ENCODE results near the gene GFER.
A peak's percentile ranks its signal among the peaks of the same experiment; 100 is the strongest.
"Not testable (repeated sequence)": the region's sequence is repeated elsewhere in the genome, so short reads cannot be mapped to it uniquely, and the experiment has no call there.

GFER gene

DNA sequence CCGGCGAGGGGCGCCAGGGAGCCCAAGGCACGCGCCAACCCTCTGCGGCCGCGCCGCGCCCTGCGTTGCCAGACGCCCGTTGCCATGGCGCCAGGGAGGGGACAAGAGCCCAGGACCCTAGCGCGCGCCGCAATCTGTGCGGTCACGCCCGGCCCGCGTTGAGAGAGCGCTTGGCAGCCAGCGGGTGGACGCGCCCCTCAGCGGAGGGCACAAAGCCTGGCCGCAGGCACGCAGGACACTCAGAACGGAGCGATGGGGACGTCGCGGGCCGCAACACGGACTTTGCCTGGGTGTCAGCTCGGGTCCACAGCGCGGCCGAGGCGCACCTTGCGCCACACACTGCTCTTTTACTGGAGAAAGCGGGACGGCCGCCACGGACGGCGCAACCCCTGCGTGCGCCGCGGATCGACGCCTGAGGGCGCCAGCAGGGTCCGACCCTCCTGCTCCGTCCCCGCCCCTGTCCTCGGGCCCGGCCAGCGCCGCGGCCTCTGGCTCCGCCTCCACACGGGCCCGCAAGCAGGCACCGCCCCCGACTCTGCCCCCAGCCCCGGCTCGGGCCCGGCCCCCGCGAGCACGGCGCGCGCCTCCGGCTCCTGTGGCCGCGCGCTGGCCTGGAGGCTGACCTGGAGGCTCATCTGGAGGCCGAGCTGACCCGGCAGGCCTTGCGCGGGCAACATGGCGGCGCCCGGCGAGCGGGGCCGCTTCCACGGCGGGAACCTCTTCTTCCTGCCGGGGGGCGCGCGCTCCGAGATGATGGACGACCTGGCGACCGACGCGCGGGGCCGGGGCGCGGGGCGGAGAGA is at the start of gene GFER:
GFER (plus strand) TSS at position 650 of the 803 bp plus-strand sequence; CDS start at position 676, 26 bp downstream.
- DNase-seq (ENCODE audit: low read depth in 2 of 2), result no peak

DNA sequence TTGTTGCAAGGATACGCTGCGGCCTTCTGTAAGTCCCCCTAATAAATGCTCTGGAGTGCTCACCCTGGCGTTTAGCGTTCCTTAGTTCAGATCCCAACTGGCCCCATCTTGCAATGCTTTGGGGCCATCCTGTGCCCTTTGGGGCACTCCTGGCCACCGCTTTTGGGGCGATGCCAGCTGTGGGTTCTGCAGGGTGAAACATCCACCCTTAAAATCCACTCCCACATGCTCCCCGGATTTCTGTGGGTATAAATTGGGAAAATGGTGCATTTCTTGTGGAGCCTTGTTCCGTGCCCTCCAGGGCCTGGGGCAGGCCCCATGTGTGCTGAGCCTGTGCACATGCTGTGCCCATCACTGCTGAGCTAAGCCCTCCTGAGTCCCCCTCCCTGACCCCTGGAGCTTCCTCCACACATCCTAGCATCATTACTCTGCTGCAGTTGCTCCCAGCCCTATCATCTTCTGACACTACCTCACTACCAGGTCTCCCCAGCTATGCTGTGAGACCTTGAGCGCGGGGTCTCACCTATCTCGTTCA is 47.0 kb upstream of the GFER start:
- DNase-seq (ENCODE audit: low read depth in 2 of 2), result no peak

DNA sequence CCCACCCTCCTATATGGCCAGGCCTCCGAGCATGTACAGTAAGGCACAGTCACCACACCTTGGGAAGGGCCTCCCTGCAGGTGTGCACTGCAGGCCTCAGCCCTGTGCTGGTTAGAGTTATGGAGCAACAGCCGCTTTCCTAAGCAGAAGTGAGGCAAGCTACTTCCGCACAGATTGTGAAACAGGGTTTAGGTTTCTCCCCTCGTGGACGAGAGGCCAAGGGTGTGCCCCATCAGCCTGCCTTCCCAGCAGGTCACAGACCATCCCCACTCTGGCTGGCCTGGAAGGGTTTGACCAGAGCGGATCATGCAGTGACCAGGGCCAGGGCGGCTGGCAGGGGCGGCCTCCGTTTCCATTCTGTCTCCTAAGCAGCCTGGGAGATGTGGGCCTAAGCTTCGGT is 45.7 kb upstream of the GFER start:
- no peak for DNase-seq (ENCODE audit: low read depth in 2 of 2)

DNA sequence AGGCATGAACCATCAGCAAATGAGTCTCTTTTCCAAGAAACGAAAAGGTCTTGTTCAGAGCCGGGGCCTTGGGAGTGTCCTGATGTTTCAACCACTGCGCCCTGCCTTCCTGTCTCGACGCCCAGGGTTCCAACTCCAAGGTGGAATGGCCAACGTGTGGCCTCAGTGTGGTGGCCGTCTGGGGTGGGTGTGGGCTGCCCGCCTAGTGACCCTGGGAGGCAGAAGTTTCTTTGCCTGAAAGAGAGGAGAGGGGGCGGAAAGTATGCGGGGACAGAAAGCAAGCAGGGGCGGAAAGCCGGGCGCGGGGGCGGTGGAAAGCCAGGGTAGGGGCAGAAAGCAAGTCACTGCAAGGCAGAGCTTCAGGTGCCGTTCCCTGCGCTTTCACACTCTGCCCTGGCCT is 45.1 kb upstream of the GFER start:
- DNase-seq (ENCODE audit: low read depth in 2 of 2), result no peak

DNA sequence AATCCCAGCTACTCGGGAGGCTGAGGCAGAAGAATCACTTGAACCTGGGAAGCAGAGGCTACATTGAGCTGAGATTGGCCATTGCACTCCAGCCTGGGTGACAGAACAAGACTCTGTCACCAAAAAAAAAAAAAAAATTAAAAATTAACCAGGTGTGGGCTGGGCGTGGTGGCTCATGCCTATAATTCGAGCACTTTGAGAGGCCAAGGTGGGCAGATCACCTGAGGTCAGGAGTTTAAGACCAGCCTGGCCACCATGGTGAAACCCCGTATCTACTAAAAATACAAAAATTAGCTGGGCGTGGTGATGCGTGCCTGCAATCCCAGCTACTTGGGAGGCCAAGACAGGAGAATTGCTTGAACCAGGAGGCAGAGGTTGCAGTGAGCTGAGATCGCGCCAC is 44.2 kb upstream of the GFER start:
- DNase-seq (ENCODE audit: low read depth in 2 of 2), result not testable (repeated sequence)

DNA sequence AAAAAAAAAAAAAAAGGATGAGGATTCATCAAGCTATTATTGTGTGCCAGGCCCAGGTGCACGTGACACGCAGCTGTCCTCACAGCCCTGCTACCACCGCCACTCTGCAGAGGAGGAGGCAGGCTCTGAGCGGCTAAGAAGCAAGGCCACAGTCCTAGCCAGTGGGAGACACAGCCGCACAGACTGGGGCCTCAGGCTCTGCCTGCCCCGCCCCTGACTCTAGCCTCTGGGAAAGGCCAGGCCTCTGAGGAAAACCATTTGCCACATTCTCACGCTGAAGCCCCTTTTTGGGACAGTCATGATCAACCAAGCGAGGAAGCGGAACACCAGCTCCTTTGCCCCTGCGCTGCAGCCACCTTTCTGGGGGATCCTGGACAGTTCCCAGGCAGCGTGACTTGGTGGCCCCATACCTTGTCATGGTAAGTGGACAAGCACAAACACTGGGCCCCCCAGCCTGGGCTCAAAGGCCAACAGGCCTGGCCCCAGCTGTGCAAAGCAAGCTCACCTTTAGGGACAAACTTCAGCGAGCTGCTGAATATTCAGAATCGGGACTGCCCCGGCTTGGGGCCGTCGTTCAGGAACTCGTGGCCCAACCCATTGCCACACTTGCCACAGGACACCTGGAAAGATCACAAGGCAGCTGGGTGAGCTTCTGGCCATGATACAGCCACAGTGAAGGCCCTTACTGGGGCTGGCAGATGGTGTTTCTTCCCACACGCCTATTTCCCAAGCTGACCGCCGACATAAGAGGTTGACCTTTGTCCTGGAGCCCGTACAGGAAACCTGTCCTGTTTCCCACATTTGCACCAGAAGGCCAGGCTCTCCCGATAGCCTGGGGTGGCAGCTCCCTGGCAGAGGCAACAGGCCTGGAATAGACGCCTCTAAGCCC is 43.5 kb upstream of the GFER start:
- no peak for DNase-seq (ENCODE audit: low read depth in 2 of 2)

DNA sequence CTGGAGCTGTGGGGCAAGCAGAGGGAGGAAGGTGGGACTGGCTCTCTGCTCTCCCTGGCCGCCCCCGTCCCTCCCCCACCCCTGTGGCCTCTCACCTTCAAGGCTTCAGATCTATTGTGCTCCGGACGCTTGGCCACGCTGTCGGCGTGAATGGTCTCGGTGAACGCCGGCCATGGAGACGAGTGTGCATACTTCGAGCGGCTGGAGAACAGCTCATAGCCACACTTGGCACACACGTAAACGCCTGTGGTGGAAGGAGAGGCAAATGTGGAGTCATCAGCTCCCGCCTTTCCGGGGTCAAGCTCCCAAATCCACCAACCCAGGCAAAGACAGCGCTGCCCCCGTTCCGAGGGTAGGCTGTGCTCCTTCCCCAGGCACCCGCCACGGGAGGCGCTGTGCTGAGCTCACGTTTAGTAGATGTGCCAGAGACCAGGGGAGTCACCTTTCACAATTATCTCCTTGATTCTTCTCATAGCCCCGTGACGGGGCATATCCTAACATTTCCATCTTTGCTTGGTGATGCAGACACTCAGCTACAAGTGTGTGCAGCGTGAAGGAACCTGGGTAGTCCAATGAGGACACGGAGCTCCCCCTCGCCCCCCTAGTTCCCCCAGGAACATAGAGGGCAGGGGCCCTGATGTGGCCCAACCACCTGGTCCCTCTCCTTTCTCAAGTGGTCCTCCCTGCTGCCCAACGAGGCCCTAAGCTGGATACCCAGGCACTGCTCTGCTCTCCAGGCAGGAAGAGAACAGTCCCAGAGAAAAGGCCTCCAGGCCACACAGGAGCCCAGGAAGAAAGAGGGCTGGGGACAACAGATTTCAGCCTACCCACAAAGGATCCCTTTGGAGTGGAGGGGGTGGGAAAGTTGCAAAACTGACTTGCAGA is 42.6 kb upstream of the GFER start:
- no peak for DNase-seq (ENCODE audit: low read depth in 2 of 2)

DNA sequence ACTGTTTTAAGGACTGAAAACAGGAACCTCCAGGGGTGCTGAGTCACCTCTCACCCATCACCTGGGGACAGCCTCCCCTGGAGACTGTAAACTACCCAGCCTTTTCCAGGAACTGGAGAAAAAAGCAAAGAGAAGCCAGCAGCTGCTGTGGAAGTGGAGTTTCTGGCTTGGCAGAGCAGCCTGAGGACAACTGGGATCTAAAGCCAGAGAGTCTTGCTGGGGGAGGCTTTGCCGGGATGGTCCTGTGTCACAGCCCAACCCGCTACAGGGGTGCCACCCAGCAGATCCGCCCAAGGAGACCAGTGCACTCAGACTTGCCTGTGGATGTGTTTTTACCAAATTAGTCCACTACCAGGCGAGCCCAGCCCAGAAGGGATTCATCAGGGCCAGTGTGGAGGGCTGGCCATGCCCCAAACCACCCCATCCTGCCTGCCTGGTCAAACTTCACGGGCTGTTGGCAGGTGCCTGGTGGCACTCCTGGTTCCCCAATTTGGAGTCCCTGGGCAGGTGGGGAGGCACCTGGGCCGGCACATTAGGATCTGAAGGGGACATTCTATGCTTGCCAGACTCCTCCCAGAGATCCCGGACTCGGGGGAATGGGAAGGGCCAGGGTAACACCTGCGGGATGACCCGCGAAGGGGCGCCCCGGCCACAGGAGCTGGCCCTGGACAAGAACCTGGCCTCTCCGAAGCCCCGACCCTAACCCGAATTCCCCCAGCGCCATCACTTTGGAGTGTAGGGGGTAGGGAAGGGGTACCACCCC is 41.8 kb upstream of the GFER start:
- DNase-seq (ENCODE audit: low read depth in 2 of 2), result no peak

DNA sequence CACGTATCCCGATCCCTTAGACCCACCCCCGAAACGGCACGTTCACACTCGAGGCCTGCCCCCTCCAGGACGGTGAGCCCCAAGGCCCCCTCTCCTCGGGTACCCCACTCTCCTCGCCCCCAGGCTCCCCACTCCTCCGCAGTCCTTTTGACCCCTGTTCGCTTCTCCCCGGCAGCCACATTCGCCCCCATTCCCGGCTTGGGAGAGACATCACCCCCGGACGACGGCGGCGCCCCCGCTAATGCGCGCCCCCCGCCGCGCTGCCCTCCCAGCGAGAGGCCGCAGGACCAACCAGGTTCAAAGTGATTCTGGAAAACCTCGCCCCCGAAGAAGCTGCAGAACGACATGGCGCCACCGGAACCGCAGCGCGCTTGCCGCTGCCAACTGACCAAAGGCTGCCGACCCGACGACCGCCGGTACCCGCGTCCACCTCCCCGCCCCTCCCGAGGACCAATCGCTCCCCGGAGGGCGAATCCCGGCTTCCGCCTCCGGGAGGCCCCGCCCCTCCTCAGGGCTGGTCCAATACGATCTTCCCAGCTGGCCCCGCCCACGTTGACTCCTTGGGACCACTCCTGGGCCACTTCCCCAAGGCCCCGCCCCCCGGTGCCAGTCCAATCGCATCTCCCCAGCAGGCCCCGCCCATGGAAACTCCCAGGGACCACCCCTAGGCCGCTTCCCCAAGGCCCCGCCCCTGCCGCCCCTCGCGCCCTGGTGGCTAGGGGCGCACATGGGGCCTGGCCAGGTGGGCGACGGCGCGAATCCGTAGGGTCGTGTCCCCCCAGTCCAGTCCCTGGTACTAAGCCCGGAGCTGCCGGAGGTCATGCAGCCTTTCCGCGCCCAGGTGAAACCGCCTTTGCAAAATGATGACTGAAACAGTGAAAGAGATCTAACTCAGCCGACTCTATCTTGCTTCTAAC is 40.9 kb upstream of the GFER start, which contains the start of gene MSRB1:
MSRB1 (minus strand) TSS at position 390 of the 917 bp plus-strand sequence; CDS start at position 347, 43 bp downstream.
- DNase-seq (ENCODE audit: low read depth in 2 of 2), result peak; percentile 97 to 98

DNA sequence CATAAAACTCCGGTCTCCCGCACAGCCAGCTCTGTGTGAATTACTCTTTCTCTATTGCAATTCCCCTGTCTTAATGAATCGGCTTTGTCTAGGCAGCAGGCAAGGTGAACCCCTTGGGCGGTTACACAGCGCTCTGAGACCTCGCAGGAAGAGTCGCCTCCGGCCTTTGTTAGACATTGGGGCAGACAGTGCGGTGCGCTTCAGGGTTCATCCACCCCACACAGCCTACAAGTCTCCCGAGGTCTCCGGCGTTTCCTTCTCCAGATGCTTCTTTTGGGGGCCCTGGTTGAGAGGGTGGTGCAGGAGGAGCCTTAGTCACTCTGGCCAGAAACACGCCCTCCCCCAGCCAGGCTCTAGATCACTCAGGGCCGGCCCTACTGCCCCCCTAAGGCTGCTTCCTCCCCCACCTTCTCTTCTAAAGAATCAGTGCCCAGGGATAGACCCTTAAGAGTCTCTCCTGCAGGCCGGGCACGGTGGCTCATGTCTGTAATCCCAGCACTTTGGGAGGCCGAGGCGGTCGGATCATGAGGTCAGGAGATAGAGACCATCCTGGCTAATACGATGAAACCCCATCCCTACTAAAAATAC is 39.3 kb upstream of the GFER start:
- DNase-seq (ENCODE audit: low read depth in 2 of 2), result no peak

DNA sequence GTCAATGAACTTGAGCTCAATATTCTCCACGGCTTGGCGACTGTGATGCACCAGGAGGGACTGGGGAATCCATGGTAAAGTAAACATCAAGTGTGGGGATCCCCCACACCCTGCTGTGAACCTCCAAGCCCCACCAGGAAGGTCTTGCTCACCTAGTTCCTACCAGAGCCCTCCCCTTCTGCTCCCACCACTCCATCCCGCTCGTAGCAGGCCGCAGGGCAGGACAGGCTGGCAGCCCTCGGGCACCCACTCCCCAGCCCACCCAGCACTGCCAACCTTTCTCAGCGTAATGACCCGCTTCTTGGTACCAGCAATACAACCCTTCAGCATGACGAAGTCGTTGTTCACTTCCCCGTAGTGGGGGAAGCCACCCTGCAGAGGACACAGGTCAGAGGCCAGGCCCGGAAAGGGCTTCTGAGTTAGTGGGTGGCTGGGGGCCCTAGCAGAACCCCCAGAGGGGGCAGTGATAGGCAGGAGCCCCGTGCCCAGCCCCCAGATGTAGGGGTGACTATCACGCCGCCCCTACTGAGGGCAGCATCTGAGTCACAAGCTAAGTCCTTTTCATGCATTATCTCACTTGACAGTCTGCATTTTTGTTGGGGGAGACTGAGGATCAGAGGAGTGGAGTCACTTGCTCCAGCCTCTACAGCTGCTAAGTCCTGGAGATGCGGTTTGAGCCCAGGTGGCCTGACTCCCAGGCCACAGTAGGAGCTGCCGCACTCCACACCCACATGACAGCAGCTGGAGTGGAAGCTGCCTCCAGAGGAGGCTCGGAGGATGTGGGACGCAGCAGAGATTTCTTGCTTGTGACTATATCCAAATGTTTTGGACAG is 38.2 kb upstream of the GFER start:
- DNase-seq (ENCODE audit: low read depth in 2 of 2), result no peak

DNA sequence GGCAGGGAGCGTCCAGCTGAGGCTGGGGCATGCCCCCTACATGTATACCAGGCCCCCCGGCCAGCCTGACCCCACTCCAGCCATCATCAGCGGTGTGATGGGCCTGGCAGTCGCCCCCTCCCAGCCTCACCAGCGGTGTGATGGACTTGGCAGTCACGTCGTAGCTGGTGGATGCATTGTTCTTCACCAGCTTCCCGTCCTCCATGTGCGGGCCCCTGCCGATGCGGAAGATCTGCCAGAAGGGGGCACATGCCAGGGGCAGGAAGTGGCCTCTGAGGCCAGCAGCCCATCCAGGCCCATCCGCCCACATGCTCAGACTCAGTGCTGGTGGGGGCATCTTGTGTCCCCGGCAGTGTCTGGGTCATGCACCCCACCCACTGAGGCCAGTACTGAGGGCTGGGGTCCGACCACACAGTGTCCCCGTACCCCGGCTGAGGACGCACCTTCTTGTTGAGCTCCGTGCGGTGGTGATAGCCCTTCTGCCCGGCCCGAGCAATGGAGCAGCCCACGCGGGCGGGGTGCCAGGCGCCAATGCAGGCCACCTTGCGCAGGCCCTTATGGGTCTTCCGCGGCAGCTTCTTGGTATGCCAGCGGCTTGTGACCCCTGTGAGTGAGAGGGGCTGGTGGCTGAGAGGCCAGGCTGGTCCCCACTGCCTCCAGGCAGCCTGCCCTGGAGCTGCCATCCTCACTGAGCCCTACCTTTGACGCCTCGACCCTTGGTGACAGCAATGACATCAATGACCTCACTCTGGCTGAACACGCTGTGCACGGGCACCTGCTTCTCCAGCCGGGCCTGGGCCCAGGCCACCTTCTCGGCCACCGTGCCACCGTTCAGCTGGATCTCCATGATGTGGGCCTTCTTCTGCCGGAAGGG is 37.3 kb upstream of the GFER start:
- no peak for DNase-seq (ENCODE audit: low read depth in 2 of 2)

DNA sequence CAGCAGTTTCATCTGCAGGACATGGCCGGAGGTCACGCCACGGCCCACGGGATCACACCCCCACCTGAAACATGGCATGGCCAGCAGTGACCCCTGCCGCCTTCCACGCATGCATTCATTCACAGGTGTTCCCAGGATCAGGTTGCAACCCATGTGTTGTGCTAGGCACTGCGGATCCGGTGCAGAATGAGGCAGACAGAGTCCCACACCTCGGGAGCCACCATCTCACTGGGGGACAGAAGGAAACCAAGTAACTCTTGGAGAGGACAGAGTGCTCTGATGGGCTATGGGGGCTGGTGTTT is 36.7 kb upstream of the GFER start:
- no peak for DNase-seq (ENCODE audit: low read depth in 2 of 2)

DNA sequence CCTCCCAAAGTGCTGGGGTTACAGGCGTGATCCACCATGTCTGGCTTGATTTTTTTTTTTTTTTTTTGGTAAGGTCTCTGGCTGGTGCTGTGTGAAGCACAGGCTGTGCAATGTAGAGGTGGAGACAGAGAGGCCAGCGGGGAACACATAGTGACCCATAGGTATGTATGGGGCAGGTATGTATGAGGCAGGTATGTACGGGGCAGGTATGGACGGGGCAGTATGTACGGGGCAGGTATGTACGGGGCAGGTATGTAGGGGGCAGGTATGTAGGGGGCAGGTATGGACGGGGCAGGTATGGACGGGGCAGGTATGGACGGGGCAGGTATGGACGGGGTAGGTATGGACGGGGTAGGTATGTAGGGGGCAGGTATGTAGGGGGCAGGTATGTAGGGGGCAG is 34.5 kb upstream of the GFER start:
- no peak for DNase-seq (ENCODE audit: low read depth in 2 of 2)

DNA sequence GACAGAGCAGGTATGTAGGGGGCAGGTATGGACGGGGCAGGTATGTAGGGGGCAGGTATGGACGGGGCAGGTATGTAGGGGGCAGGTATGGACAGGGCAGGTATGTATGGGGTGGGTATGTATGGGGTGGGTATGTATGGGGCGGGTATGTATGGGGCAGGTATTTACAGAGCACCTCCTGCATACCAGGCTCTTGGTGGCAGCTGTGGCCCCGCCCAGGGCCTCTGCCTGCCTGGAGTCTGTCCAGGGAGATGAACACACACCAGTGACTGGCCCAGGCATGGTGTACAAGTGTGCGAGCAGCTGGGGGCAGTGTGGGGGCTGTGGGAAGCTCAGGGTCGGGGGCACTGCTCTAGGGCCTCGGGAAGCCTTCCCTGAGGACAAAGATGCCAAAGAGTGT is 33.9 kb upstream of the GFER start:
- DNase-seq (ENCODE audit: low read depth in 2 of 2), result no peak

DNA sequence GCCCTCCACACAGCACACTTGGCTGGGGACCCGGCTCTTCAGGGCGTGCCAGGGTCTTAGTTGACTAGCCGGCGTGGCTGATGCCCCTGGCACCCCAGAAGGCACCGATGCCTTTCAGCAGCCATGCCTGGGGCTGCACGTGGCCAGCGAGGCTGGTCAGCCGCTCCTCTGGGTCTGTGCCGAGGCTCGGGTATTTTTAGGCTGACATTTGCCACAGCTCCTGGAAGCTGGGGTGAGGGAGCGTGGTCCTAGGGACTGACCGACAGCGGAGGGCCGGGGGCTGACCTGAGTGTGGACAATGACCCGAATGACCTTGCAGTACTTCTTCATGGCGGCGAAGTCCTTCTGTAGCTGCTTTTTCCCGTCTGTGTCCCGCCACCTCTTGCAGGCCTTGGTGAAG is 33.4 kb upstream of the GFER start:
- no peak for DNase-seq (ENCODE audit: low read depth in 2 of 2)

DNA sequence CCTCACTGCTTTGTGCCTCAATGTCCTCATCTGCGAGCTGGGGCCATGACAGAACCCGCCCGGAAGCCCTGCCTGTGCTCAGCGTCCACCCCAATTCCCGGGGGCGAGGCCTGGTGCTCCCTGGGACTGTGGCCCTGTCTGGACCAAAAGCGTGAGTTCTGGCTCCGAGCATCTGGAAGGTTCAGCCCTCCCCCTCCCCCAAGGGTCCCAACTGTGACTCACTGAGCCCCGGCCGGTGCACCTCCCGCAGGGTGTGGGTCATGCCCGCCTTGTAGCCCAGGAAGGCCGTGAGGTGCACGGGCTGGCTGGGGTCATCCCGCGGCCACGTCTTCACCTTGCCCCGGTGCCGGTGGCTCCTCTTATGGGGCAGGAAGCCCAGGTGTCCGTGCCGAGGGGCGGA is 30.3 kb upstream of the GFER start:
- DNase-seq (ENCODE audit: low read depth in 2 of 2), result no peak

All from activated CD8-positive, alpha-beta memory T cell treated with anti-CD3 and anti-CD28 coated beads for 4 hours (primary cell).